ENCODE results near the gene FAM50A.

DNA sequence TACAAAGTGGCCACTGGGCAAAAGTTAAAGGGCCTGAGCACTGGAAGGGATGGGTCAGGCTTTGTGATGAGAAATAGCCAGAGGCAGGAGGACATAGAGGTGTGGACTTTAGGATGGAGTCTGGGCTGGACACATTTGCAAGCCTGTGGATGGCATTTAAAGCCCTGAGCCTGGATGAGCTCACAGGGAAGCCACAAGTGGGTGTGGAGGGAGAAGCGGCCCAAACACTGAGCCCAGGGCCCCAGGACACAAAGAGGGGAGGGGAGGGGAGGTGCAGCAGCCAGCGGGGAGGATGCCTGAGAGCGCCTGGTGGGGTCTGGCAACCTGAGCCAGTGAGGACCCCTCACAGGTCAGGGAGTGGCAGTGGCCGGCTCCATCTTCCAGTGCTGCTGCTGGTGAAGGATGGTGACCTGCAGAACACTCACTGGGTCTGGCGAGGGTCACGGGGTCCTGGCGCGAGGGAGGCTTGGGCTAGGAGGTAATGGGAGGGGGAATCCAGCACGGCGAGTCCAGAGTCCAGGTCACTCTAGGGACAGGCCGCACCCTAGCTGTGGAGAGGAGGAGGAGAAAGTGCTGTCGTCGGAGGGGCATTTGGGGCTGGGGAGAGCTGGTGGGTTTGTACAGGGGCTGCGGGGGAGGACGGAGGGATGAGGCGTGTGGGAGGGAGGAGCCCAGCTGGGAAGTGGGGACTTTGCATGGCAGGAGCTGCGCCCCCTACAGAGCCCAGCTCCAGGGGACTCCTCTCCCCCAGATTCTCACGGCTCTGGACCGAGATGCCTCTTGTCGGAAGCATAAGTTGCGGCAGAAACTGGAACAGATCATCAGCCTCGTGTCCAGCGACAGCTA, 28.1 kb downstream of the FAM50A start:
- no peak for TF ChIP-seq CTCF (IDR thresholded peaks at IDR 0.05; ENCODE audit: insufficient read depth, low read length)
- TF ChIP-seq POLR2AphosphoS5 (IDR thresholded peaks at IDR 0.05; ENCODE audit: low read depth): no peak

Data from HL-60 (cell line).